ENCODE results near the gene IL4I1.

The IL4I1 gene

DNA sequence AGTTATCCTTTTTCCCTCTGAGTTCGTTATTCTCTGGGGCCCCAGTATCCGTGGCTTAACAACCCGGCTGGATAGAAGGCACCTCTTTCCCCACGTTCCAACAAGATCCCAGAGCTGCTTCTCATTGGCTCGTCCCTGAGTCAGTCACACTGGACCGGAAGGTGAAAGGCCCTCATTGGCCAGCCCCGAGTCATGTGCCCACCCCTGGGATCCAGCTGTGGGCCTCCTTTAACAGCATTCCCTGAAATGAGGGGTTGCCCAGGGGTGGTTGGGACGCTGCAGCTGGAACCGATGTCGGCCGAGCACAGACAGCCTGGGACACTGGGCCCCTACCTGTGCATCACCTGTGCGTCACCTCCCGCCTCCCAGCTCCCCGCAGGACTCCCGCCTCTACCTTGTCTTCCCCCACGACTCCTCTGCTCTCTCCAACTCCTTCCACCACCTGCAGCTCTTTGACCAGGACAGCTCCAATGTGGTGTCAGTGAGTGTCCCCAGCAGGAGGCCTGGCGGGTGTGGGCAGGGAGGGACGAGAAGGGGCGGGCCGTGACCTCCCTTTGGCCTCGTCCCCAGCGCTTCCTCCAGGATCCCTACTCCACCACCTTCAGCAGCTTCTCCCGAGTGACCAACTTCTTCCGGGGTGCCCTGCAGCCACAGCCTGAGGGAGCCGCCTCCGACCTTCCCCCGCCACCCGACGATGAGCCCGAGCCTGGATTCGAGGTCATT, 14.9 kb downstream of the IL4I1 start:
- DNase-seq (ENCODE audit: low read depth): no peak
- no peak overlapping the region for H3K4me3 ChIP-seq (ENCODE audit: low read depth, low read length)
- TF ChIP-seq CTCF (IDR thresholded peaks at IDR 0.05; ENCODE audit: low read depth, low read length, missing control alignments): no peak

- DNase-seq (ENCODE audit: low read depth): no peak
- H3K4me3 ChIP-seq (ENCODE audit: low read depth, low read length): no peak overlapping the region
- TF ChIP-seq CTCF (IDR thresholded peaks at IDR 0.05; ENCODE audit: low read depth, low read length, missing control alignments): no peak
Observed at GRCh38 chr19:49881186-49881585, 15.5 kb downstream of the IL4I1 start.

DNA sequence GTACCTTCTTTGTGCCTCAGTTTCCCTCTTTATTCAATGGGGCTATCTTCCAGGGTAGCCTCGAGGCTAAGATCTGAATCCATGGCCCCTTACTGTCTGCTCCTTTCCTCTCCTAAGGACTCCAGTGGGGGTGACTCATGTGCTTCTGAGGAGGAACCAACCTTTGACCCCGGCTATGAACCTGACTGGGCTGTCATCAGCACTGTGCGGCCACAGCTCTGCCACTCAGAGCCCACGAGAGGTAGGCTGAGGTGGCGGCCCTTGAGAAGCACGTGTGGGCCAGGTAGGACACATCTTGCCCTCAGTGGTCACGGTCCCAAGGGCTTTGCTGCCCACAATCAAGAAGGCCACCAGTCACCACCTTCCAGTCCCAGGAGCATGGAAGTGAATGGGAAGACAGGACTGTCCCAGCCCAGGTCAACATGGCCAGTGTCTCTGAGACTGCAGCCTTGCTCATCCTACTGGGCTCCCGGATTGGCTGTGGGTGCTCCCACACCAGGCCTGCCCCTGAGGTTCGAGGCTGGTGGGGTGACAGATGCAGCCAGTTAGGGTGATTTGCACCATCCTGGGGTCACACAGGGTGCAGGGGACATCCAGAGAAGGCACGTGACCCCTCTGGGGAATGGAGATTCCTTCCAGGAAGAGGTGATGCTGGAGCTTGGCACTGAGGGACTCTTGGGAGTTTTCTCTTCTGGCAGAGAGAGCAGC, 16.4 kb downstream of the IL4I1 start:
- no peak for DNase-seq (ENCODE audit: low read depth)
- no peak for TF ChIP-seq CTCF (IDR thresholded peaks at IDR 0.05; ENCODE audit: low read depth, low read length, missing control alignments)
- H3K4me3 ChIP-seq (ENCODE audit: low read depth, low read length): no peak overlapping the region

DNA sequence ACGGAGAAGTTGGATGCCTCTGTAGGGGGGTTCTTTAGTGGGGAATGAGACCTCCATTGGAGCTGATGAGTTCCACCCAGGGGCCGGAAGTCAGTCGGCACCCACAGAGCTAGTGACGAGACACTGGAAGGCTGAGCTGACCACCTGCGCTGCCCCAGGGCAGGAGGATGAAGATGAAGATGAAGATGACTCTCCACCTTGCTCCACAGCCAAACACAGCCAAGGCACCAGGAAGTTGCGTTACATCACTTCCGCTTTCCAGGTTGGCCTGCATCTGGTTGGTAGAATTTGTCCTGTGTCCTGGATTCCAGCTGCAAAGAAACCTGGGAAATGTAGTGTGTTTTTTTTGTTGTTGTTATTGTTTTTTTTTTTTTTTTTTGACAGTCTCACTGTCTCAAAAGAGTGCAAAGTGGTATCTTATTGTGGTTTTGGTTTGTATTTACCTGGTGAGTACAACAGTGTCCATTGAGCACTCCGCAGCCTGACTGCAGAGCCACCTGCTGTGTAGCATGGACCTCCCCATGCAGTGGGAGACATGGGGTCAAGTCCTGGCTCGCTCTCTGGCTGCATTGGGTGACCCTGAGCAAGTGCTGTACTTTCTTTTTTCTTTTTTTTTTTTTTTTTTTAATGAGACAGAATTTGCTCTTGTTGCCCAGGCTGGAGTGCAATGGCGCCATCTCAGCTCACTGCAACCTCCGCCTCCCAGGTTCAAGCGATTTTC, 17.3 kb downstream of the IL4I1 start:
- no peak for TF ChIP-seq CTCF (IDR thresholded peaks at IDR 0.05; ENCODE audit: low read depth, low read length, missing control alignments)
- peak overlapping the region; percentile 64 for H3K4me3 ChIP-seq (ENCODE audit: low read depth, low read length)
- peak; percentile 64 for DNase-seq (ENCODE audit: low read depth)

GRCh38 chr19:49878744-49879070, 18.0 kb downstream of the IL4I1 start:
- TF ChIP-seq CTCF (IDR thresholded peaks at IDR 0.05; ENCODE audit: low read depth, low read length, missing control alignments): no peak
- H3K4me3 ChIP-seq (ENCODE audit: low read depth, low read length): peak overlapping the region; percentile 64
- DNase-seq (ENCODE audit: low read depth): no peak

GRCh38 chr19:49877879-49878743, 18.6 kb downstream of the IL4I1 start:
- H3K4me3 ChIP-seq (ENCODE audit: low read depth, low read length): peak overlapping the region; percentile 64
- DNase-seq (ENCODE audit: low read depth): peak; percentile 92
- no peak for TF ChIP-seq CTCF (IDR thresholded peaks at IDR 0.05; ENCODE audit: low read depth, low read length, missing control alignments)
